Activated T-cell treated with anti-CD3 and anti-CD28 coated beads, Interleukin-2, amount 50 U/mL, for 24 hours (primary cell): Measurements from ENCODE around the gene KIF5C.
A peak's percentile ranks its signal among the peaks of the same experiment; 100 is the strongest.

Source experiments
- DNase-seq: peaks from one replicate; pipeline ENCODE4 v3.0.0-alpha.2; 2020
- H3K27ac Mint-ChIP-seq: 2 replicates; pipeline ENCODE4 v1.8.0; 2020; ENCODE audit warnings: mild to moderate bottlenecking, mixed read lengths
- H3K27me3 Mint-ChIP-seq: 2 replicates; pipeline ENCODE4 v1.8.0; 2020; ENCODE audit warnings: mixed read lengths
- H3K36me3 Mint-ChIP-seq: 2 replicates; pipeline ENCODE4 v1.8.0; 2020; ENCODE audit warnings: low read depth, mixed read lengths
- H3K4me1 Mint-ChIP-seq: 2 replicates; pipeline ENCODE4 v1.8.0; 2020; ENCODE audit warnings: low read depth, mixed read lengths
- H3K4me3 Mint-ChIP-seq: 2 replicates; pipeline ENCODE4 v1.8.0; 2020; ENCODE audit warnings: mild to moderate bottlenecking, moderate library complexity, mixed read lengths
- H3K9me3 Mint-ChIP-seq: 2 replicates; pipeline ENCODE4 v1.8.0; 2020; ENCODE audit warnings: mixed read lengths

Gene KIF5C

GRCh38 chr2:149023091-149023490 lies 148.1 kb downstream of the KIF5C start:
- Mint-ChIP-seq H3K4me3 (no peak overlapping the region), H3K36me3 (peaks cover 2% of the 10 kb centered on the region), H3K27me3 (no peaks in the 10 kb centered on the region), H3K27ac (no peak overlapping the region), H3K4me1 (no peaks in the 10 kb centered on the region), H3K9me3 (no peaks in the 10 kb centered on the region)
- DNase-seq: no peak

GRCh38 chr2:149027590-149028250 lies 152.7 kb downstream of the KIF5C start:
- H3K27ac Mint-ChIP-seq: no peak overlapping the region
- DNase-seq: no peak
- no peaks in the 10 kb centered on the region for H3K9me3 Mint-ChIP-seq
- no peak overlapping the region for H3K4me3 Mint-ChIP-seq
- H3K4me1 Mint-ChIP-seq: no peaks in the 10 kb centered on the region
- peaks cover 3% of the 10 kb centered on the region for H3K27me3 Mint-ChIP-seq
- peaks cover 2% of the 10 kb centered on the region for H3K36me3 Mint-ChIP-seq

- Mint-ChIP-seq H3K4me3 (no peak overlapping the region), H3K4me1 (no peaks in the 10 kb centered on the region), H3K36me3 (no peaks in the 10 kb centered on the region), H3K9me3 (no peaks in the 10 kb centered on the region), H3K27ac (no peak overlapping the region), H3K27me3 (peaks cover 6% of the 10 kb centered on the region)
- DNase-seq: no peak
Observed at GRCh38 chr2:149028377-149028776, 153.3 kb downstream of the KIF5C start.

- Mint-ChIP-seq H3K9me3 (no peaks in the 10 kb centered on the region), H3K4me1 (no peaks in the 10 kb centered on the region), H3K4me3 (no peak overlapping the region), H3K36me3 (no peaks in the 10 kb centered on the region), H3K27ac (no peak overlapping the region), H3K27me3 (peaks cover 10% of the 10 kb centered on the region)
- DNase-seq: no peak
Observed at GRCh38 chr2:149028891-149029290, 153.9 kb downstream of the KIF5C start.

GRCh38 chr2:149029307-149029965 lies 154.4 kb downstream of the KIF5C start:
- Mint-ChIP-seq H3K27me3 (peaks cover 14% of the 10 kb centered on the region), H3K4me1 (no peaks in the 10 kb centered on the region), H3K4me3 (no peak overlapping the region), H3K36me3 (no peaks in the 10 kb centered on the region), H3K9me3 (no peaks in the 10 kb centered on the region), H3K27ac (no peak overlapping the region)
- DNase-seq: no peak

- Mint-ChIP-seq H3K4me3 (no peak overlapping the region), H3K9me3 (no peaks in the 10 kb centered on the region), H3K27me3 (peaks cover 19% of the 10 kb centered on the region), H3K36me3 (no peaks in the 10 kb centered on the region), H3K27ac (no peak overlapping the region), H3K4me1 (no peaks in the 10 kb centered on the region)
- no peak for DNase-seq
Observed at GRCh38 chr2:149031396-149031795, 156.4 kb downstream of the KIF5C start.

GRCh38 chr2:149033716-149034115 lies 158.7 kb downstream of the KIF5C start:
- Mint-ChIP-seq H3K27ac (no peak overlapping the region), H3K4me1 (no peaks in the 10 kb centered on the region), H3K27me3 (peaks cover 38% of the 10 kb centered on the region), H3K36me3 (no peaks in the 10 kb centered on the region), H3K4me3 (no peak overlapping the region), H3K9me3 (no peaks in the 10 kb centered on the region)
- DNase-seq: no peak

- Mint-ChIP-seq H3K27ac (no peak overlapping the region), H3K4me3 (no peak overlapping the region), H3K36me3 (no peaks in the 10 kb centered on the region), H3K27me3 (peaks cover 44% of the 10 kb centered on the region), H3K9me3 (no peaks in the 10 kb centered on the region), H3K4me1 (no peaks in the 10 kb centered on the region)
- DNase-seq: no peak
Observed at GRCh38 chr2:149034406-149034805, 159.4 kb downstream of the KIF5C start.

- no peak overlapping the region for H3K27ac Mint-ChIP-seq
- no peak for DNase-seq
- no peaks in the 10 kb centered on the region for H3K36me3 Mint-ChIP-seq
- no peak overlapping the region for H3K4me3 Mint-ChIP-seq
- H3K9me3 Mint-ChIP-seq: no peaks in the 10 kb centered on the region
- H3K4me1 Mint-ChIP-seq: no peaks in the 10 kb centered on the region
- H3K27me3 Mint-ChIP-seq: peaks cover 63% of the 10 kb centered on the region
Observed at GRCh38 chr2:149036507-149037293, 161.7 kb downstream of the KIF5C start.

- DNase-seq: no peak
- peaks cover 69% of the 10 kb centered on the region for H3K27me3 Mint-ChIP-seq
- no peaks in the 10 kb centered on the region for H3K36me3 Mint-ChIP-seq
- H3K4me3 Mint-ChIP-seq: no peak overlapping the region
- H3K27ac Mint-ChIP-seq: no peak overlapping the region
- H3K9me3 Mint-ChIP-seq: no peaks in the 10 kb centered on the region
- no peaks in the 10 kb centered on the region for H3K4me1 Mint-ChIP-seq
Observed at GRCh38 chr2:149037851-149038250, 162.8 kb downstream of the KIF5C start.

- peak within 1 kb of the TSS; percentile 35 for H3K4me3 Mint-ChIP-seq
- no peak for DNase-seq
- peaks cover 64% of the 10 kb centered on the region for H3K27me3 Mint-ChIP-seq
- H3K4me1 Mint-ChIP-seq: no peaks in the 10 kb centered on the region
- no peak within 1 kb of the TSS for H3K27ac Mint-ChIP-seq
- no peaks in the 10 kb centered on the region for H3K36me3 Mint-ChIP-seq
- no peaks in the 10 kb centered on the region for H3K9me3 Mint-ChIP-seq
Observed at GRCh38 chr2:149038442-149039212, 163.6 kb downstream of the KIF5C start, which contains the start of gene LYPD6B. Gene LYPD6B, plus strand, starts transcription at chr2:149038699. Its CDS starts 92,250 bp downstream, at chr2:149130949.

- peak overlapping the region; percentile 29 for H3K4me3 Mint-ChIP-seq
- no peaks in the 10 kb centered on the region for H3K9me3 Mint-ChIP-seq
- peaks cover 60% of the 10 kb centered on the region for H3K27me3 Mint-ChIP-seq
- no peaks in the 10 kb centered on the region for H3K4me1 Mint-ChIP-seq
- no peaks in the 10 kb centered on the region for H3K36me3 Mint-ChIP-seq
- DNase-seq: no peak
- H3K27ac Mint-ChIP-seq: no peak overlapping the region
Observed at GRCh38 chr2:149039213-149039724, 164.2 kb downstream of the KIF5C start.

- DNase-seq: peak; percentile 55
Observed at GRCh38 chr2:149040451-149040850, 165.4 kb downstream of the KIF5C start.

GRCh38 chr2:149041482-149041881 lies 166.5 kb downstream of the KIF5C start:
- no peaks in the 10 kb centered on the region for H3K4me1 Mint-ChIP-seq
- peaks cover 8% of the 10 kb centered on the region for H3K9me3 Mint-ChIP-seq
- H3K36me3 Mint-ChIP-seq: no peaks in the 10 kb centered on the region
- H3K27ac Mint-ChIP-seq: no peak overlapping the region
- DNase-seq: no peak
- H3K27me3 Mint-ChIP-seq: peaks cover 52% of the 10 kb centered on the region
- H3K4me3 Mint-ChIP-seq: no peak overlapping the region

More at GRCh38 chr2:149040451-149040850, 165.4 kb downstream of the KIF5C start:
- Mint-ChIP-seq H3K9me3 (no peaks in the 10 kb centered on the region), H3K36me3 (no peaks in the 10 kb centered on the region), H3K4me3 (no peak overlapping the region), H3K4me1 (no peaks in the 10 kb centered on the region), H3K27me3 (peaks cover 57% of the 10 kb centered on the region), H3K27ac (no peak overlapping the region)
